Measurements from ENCODE around the gene STT3B.

The STT3B gene

GRCh38 chr3:31661993-31662670 lies 129.4 kb downstream of the STT3B start:
- FAIRE-seq (no peak), DNase-seq (ENCODE audit: insufficient read length, low spot score) (no peak)
- peak; percentile 38; the same call in 1 of the 2 replicates for TF ChIP-seq POLR2AphosphoS5 (IDR thresholded peaks at IDR 0.05; ENCODE audit: low read depth, low read length)
- no peak for TF ChIP-seq POLR2A (IDR thresholded peaks at IDR 0.05; ENCODE audit: low read depth, low read length)

- DNase-seq (ENCODE audit: insufficient read length, low spot score) (no peak), FAIRE-seq (no peak)
- TF ChIP-seq PAX5 (IDR thresholded peaks at IDR 0.05; ENCODE audit: insufficient read depth, low read length, severe bottlenecking): no peak
- no peak for TF ChIP-seq POU2F2 (IDR thresholded peaks at IDR 0.05; ENCODE audit: low read depth, low read length)
- TF ChIP-seq POLR2AphosphoS5 (IDR thresholded peaks at IDR 0.05; ENCODE audit: low read depth, low read length): no peak
- TF ChIP-seq POLR2A (IDR thresholded peaks at IDR 0.05; ENCODE audit: low read depth, low read length): no peak
- TF ChIP-seq SPI1 (IDR thresholded peaks at IDR 0.05; ENCODE audit: low read depth, low read length): no peak
- TF ChIP-seq TAF1 (IDR thresholded peaks at IDR 0.05; ENCODE audit: low read depth, low read length): no peak
Observed at GRCh38 chr3:31664031-31664430, 131.3 kb downstream of the STT3B start.

GRCh38 chr3:31667582-31667981 lies 134.9 kb downstream of the STT3B start:
- TF ChIP-seq TAF1 (IDR thresholded peaks at IDR 0.05; ENCODE audit: low read depth, low read length) (no peak), POLR2A (IDR thresholded peaks at IDR 0.05; ENCODE audit: low read depth, low read length) (no peak), SPI1 (IDR thresholded peaks at IDR 0.05; ENCODE audit: low read depth, low read length) (no peak), POLR2AphosphoS5 (IDR thresholded peaks at IDR 0.05; ENCODE audit: low read depth, low read length) (no peak), PAX5 (IDR thresholded peaks at IDR 0.05; ENCODE audit: insufficient read depth, low read length, severe bottlenecking) (no peak), POU2F2 (IDR thresholded peaks at IDR 0.05; ENCODE audit: low read depth, low read length) (no peak)
- FAIRE-seq: no peak

GRCh38 chr3:31668242-31668641 lies 135.5 kb downstream of the STT3B start:
- no peak for FAIRE-seq
- no peak for TF ChIP-seq PAX5 (IDR thresholded peaks at IDR 0.05; ENCODE audit: insufficient read depth, low read length, severe bottlenecking)
- TF ChIP-seq TAF1 (IDR thresholded peaks at IDR 0.05; ENCODE audit: low read depth, low read length): no peak
- no peak for TF ChIP-seq POLR2AphosphoS5 (IDR thresholded peaks at IDR 0.05; ENCODE audit: low read depth, low read length)
- no peak for TF ChIP-seq POU2F2 (IDR thresholded peaks at IDR 0.05; ENCODE audit: low read depth, low read length)
- TF ChIP-seq SPI1 (IDR thresholded peaks at IDR 0.05; ENCODE audit: low read depth, low read length): no peak
- no peak for TF ChIP-seq POLR2A (IDR thresholded peaks at IDR 0.05; ENCODE audit: low read depth, low read length)
- DNase-seq (ENCODE audit: insufficient read length, low spot score): no peak

More at GRCh38 chr3:31667582-31667981, 134.9 kb downstream of the STT3B start:
- no peak for DNase-seq (ENCODE audit: insufficient read length, low spot score)

- TF ChIP-seq TAF1 (IDR thresholded peaks at IDR 0.05; ENCODE audit: low read depth, low read length) (no peak), SPI1 (IDR thresholded peaks at IDR 0.05; ENCODE audit: low read depth, low read length) (no peak), PAX5 (IDR thresholded peaks at IDR 0.05; ENCODE audit: insufficient read depth, low read length, severe bottlenecking) (no peak), POLR2A (IDR thresholded peaks at IDR 0.05; ENCODE audit: low read depth, low read length) (no peak), POU2F2 (IDR thresholded peaks at IDR 0.05; ENCODE audit: low read depth, low read length) (no peak), POLR2AphosphoS5 (IDR thresholded peaks at IDR 0.05; ENCODE audit: low read depth, low read length) (no peak)
- DNase-seq (ENCODE audit: insufficient read length, low spot score): no peak
- no peak for FAIRE-seq
Observed at GRCh38 chr3:31670136-31670535, 137.4 kb downstream of the STT3B start.

GRCh38 chr3:31670722-31671121 lies 138.0 kb downstream of the STT3B start:
- FAIRE-seq (no peak), DNase-seq (ENCODE audit: insufficient read length, low spot score) (no peak)
- no peak for TF ChIP-seq PAX5 (IDR thresholded peaks at IDR 0.05; ENCODE audit: insufficient read depth, low read length, severe bottlenecking)
- no peak for TF ChIP-seq POLR2AphosphoS5 (IDR thresholded peaks at IDR 0.05; ENCODE audit: low read depth, low read length)
- no peak for TF ChIP-seq SPI1 (IDR thresholded peaks at IDR 0.05; ENCODE audit: low read depth, low read length)
- no peak for TF ChIP-seq POU2F2 (IDR thresholded peaks at IDR 0.05; ENCODE audit: low read depth, low read length)
- TF ChIP-seq TAF1 (IDR thresholded peaks at IDR 0.05; ENCODE audit: low read depth, low read length): no peak
- no peak for TF ChIP-seq POLR2A (IDR thresholded peaks at IDR 0.05; ENCODE audit: low read depth, low read length)

- no peak for TF ChIP-seq PAX5 (IDR thresholded peaks at IDR 0.05; ENCODE audit: insufficient read depth, low read length, severe bottlenecking)
- TF ChIP-seq POLR2AphosphoS5 (IDR thresholded peaks at IDR 0.05; ENCODE audit: low read depth, low read length): no peak
- no peak for TF ChIP-seq SPI1 (IDR thresholded peaks at IDR 0.05; ENCODE audit: low read depth, low read length)
- no peak for TF ChIP-seq TAF1 (IDR thresholded peaks at IDR 0.05; ENCODE audit: low read depth, low read length)
- no peak for TF ChIP-seq POLR2A (IDR thresholded peaks at IDR 0.05; ENCODE audit: low read depth, low read length)
- no peak for TF ChIP-seq POU2F2 (IDR thresholded peaks at IDR 0.05; ENCODE audit: low read depth, low read length)
Observed at GRCh38 chr3:31671451-31671850, 138.7 kb downstream of the STT3B start.

GRCh38 chr3:31671976-31672375 lies 139.3 kb downstream of the STT3B start:
- FAIRE-seq (no peak), DNase-seq (ENCODE audit: insufficient read length, low spot score) (no peak)
- TF ChIP-seq TAF1 (IDR thresholded peaks at IDR 0.05; ENCODE audit: low read depth, low read length): no peak
- no peak for TF ChIP-seq POLR2A (IDR thresholded peaks at IDR 0.05; ENCODE audit: low read depth, low read length)

More at GRCh38 chr3:31671451-31671850, 138.7 kb downstream of the STT3B start:
- no peak for FAIRE-seq
- no peak for DNase-seq (ENCODE audit: insufficient read length, low spot score)

- TF ChIP-seq TAF1 (IDR thresholded peaks at IDR 0.05; ENCODE audit: low read depth, low read length): no peak
- TF ChIP-seq PAX5 (IDR thresholded peaks at IDR 0.05; ENCODE audit: insufficient read depth, low read length, severe bottlenecking): no peak
- no peak for TF ChIP-seq POU2F2 (IDR thresholded peaks at IDR 0.05; ENCODE audit: low read depth, low read length)
- no peak for TF ChIP-seq POLR2AphosphoS5 (IDR thresholded peaks at IDR 0.05; ENCODE audit: low read depth, low read length)
- TF ChIP-seq SPI1 (IDR thresholded peaks at IDR 0.05; ENCODE audit: low read depth, low read length): no peak
- TF ChIP-seq POLR2A (IDR thresholded peaks at IDR 0.05; ENCODE audit: low read depth, low read length): no peak
- no peak for DNase-seq (ENCODE audit: insufficient read length, low spot score)
- no peak for FAIRE-seq
Observed at GRCh38 chr3:31673950-31674349, 141.2 kb downstream of the STT3B start.

GRCh38 chr3:31676556-31676955 lies 143.8 kb downstream of the STT3B start:
- FAIRE-seq: no peak
- no peak for TF ChIP-seq POLR2AphosphoS5 (IDR thresholded peaks at IDR 0.05; ENCODE audit: low read depth, low read length)
- no peak for TF ChIP-seq SPI1 (IDR thresholded peaks at IDR 0.05; ENCODE audit: low read depth, low read length)
- TF ChIP-seq PAX5 (IDR thresholded peaks at IDR 0.05; ENCODE audit: insufficient read depth, low read length, severe bottlenecking): no peak
- TF ChIP-seq POU2F2 (IDR thresholded peaks at IDR 0.05; ENCODE audit: low read depth, low read length): no peak
- no peak for DNase-seq (ENCODE audit: insufficient read length, low spot score)

Data from GM12891 (cell line).